GM18507 (cell line): ENCODE data around the gene INTS1.

ENCODE experiments used
- DNase-seq: peaks from one replicate; pipeline ENCODE4 v3.0.0; 2011; ENCODE audit warnings: low read depth; ENCODE audit not compliant: insufficient read length; ENCODE audit errors: extremely low spot score
- FAIRE-seq: peaks from 2 replicates; lab custom pipeline; 2011; peaks lifted over from hg19 to GRCh38; lab: Jason Lieb, UNC

INTS1 gene

DNA sequence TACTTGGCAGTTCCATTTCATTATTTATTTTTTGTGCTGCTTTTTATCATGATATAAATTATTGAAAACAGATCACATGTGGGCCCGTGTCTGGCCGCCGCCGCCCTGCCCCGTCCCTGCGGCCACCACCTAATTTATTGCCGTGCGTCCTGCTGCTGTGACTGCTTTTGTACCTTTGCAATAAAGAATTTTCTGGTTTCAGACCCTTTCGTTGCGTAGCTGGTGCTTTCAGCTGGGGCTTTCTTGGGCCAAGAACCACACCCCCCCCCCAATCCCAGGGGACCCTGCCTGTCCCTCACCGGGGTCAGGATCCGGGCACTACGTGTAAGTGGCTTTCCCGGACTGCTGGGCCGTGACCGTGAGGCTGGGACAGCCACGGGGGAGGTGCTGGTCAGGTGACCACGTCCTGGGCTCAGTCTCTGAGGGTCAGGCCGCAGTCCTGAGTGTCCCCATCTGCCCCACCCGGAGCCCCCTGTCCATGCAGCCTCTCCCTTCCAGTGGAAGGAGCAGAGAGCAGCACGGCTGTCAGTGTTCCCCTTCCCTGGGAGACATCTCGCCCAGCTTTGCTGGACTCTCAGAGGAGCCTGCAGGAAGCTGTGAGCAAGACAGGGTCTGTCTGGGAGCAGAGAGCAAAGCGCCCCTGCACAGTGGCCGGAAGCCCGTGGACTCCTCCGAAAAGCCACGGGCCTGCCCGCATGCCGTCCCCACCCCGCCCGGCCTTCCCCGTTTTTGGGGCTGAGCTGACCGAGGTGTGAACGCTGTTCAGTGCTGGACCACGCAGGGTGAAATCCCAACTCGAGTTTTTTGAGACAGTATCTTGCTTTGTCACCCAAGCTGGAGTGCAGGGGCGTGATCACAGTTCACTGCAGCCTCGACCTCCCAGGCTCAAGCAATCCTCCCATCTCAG is 38.9 kb upstream of the INTS1 start:
- DNase-seq (no peak), FAIRE-seq (no peak)

DNA sequence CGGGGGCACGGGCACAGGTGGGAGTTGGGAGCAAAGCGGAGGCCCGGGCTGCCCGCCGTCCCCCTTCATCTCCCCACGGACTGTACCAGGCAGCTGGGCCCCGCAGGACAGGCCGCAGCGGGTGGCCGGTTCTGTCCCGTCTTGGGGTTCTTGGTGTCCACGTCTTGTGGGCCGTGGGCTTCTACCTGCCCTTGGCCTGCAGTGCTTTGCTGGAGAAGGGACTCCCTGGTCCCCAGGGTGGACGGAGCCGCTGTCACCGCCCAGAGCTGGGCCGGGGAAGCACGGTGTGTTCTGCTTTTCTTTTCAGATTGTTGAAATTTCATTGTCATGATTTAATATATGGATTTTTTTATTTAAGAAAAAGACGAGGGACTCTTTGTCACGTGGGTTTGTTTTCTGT is 38.1 kb upstream of the INTS1 start:
- FAIRE-seq (no peak), DNase-seq (no peak)

DNA sequence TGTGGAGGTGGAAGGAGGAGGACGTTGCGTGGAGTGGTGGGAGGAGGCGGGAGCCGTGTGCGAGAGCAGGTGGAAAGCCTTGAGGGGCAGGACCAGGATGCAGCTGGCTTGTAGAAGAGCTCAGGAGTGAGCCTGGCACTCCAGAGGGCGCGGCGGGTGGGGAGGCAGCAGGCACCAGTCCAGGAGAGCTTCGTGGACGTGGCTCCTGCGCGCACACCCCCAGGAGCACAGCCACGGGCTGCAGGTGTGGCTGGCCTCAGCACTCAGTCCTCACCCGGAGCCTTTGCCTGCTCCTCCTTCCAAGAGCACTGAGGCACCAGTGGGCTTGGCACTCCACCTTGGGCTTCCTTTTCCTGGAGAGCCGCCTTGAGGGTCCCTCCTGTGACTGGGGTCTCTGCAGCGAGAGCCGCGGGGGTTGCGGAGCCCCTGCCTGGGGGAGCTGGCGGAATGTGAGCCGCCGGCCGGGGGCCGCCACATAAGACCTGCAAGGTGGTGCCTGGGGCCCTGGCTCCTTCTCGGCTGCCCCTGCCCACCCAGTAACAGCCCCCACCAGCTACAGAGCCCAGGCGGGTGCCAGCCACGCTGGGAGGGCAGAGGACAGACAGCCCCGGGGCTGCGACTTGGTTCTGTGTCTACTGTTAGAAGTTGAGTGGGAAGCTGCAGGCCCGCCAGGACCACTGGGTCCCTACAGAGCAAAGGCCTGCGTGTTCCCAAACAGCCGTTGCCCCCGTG is 37.4 kb upstream of the INTS1 start:
- no peak for DNase-seq
- no peak for FAIRE-seq

DNA sequence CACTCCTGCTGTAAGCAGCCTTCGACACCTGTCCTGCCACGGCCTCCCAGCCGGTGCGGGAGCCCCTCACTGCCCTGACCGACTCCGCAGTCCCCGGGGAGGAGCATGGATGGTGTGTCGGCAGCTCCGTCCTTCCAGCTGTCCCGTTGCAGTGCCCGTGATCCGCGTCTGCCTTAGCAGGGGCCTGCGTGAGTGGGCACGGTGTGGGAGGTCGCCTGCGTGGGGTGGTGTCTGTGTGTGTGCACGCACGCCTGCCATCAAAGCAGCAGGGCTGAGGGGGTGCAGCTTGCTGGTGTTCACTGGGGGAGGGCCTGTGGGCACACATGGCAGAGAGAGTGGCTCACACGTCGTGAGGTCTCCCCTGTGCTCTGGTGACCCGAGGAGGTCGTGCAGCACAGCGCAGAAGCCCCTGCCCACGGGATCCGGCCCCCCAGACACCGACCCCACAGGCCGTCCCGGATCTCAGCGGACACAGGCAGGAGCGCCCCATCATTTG is 36.6 kb upstream of the INTS1 start:
- FAIRE-seq, result no peak
- no peak for DNase-seq

DNA sequence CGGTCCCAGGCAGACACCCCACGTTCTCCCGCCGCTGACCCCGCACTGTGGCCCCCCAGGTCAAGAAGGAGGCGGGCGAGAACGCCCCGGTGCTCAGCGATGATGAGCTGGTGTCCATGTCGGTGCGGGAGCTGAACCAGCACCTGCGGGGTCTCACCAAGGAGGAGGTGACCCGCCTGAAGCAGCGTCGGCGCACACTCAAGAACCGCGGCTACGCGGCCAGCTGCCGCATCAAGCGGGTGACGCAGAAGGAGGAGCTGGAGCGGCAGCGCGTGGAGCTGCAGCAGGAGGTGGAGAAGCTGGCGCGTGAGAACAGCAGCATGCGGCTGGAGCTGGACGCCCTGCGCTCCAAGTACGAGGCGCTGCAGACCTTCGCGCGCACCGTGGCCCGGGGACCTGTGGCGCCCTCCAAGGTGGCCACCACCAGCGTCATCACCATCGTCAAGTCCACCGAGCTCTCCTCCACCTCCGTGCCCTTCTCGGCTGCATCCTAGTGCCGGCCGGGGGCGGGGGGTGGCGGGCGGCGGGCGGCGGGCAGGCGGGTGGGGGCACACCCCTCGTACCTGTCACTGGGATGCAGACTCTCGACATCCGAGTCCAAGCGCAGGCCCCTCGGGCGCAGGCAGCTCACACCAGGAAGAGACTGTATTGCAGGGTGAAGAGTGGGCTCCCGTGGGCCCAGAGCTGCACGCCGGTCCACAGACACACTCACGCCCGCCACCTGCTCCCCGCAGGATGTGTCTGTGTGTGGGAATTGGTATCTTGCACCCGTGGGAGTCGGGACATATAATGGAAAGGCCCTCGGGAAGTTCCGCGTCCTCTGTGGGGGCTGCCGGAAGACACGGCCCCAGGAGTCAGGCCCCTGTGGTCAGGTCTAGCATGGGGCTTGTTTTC is 35.9 kb upstream of the INTS1 start:
- no peak for DNase-seq
- FAIRE-seq, result no peak

DNA sequence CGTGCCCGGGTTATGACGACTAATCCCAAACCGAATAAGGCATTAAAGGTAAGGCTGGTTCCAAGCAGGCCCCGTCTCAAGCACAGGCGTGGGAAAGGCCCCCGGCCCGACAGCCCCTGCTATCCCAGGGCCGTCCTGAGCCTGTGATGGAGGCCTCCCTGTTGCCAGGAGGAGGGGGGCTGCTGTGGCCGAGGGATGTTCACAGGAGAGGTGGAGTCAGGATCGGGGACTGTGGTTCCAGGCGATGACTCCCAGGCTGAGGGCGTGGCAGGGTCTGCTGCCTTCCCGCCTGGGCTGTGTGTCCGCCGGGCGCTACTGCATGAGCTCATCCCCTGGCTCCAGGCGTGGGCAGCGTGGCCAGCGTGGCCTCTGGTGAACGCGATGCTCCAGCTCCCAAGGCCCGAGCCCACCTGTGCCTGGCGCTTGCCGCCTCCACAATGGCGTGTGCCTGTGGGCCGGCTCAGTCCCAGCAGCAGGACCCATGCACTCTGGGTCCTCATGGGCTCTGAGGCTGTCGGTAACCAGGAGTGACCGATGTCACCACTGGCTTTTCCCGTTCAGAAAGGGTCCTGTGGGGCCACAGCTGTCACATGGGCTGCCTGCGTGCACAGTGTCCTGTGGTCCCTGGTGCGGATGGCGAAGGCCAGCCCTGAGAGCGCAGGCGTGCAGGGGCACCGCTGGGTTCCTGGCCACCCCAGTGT is 35.1 kb upstream of the INTS1 start:
- FAIRE-seq (no peak), DNase-seq (no peak)

DNA sequence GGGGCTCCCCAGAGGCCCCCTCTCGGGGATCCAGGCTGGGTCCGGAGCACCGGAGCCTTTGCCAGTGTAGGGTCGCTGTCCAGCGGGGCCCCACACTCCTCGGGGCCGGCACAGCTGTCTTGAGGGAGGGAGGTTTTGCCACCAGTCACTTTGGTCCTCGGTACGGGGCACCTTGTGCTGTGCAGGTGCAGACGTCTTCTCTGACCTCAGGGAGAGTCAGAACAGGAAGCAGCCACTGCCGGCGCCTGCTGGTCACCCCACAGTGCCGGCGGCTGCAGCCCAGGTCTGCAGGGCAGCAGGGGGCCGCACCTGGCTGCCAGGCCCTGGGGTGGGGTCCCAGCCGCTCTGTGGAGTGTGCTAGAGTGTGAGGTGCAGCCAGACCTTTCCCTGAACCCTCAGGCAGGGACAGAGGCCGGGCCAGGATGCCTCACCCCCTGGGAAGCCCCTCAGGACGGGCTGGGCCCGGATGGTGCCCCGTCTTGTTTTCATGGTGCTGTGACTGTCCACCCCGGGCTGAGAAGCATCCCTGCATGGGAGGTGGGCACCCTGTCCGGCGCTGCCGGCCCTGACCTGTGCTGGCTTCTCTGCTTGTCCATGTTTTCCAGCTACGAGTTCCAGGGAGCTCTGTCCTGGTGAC is 34.5 kb upstream of the INTS1 start:
- no peak for FAIRE-seq
- DNase-seq, result no peak

DNA sequence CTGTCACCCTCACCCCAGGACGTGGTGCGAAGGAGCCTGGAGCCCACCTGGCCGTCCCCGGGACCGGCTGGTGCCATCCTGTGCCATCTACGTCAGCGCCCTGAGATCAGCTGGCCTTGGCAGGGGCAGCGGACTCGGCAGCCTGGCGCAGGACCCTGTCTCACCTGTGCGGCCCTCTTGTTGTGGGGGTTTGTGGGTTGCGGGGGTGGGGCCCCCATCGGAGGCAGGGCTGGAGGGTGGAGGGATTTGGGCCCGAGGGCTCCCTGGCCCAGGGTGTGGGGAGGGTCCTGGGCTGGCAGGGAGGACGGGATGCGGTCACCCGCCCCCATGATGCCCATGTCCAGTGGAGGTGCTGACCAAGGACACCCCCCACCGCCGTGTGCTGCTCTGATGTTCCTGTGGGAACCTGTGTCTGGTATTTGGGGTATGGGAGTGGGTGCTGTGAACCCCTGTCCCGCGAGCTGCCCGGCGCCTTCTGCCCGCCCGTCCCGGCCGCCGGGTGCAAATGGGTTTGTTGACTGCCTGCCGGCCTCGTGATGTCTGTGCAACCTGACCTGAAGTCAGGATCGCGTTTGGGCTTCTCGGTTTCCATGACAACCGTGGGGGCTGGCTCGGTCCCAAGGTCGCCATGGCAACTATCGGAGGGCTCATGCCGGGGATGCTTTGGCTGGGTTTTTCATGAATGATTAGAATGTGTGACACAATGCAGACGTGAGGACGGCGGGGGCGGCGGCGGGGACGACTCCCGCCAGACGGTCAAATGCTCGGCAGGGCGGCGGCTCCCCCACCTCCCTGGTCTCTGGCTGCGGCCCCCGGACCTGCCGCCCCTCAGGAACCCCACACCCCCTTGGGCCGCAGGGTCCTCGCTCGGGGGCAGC is 33.6 kb upstream of the INTS1 start:
- no peak for FAIRE-seq
- no peak for DNase-seq

DNA sequence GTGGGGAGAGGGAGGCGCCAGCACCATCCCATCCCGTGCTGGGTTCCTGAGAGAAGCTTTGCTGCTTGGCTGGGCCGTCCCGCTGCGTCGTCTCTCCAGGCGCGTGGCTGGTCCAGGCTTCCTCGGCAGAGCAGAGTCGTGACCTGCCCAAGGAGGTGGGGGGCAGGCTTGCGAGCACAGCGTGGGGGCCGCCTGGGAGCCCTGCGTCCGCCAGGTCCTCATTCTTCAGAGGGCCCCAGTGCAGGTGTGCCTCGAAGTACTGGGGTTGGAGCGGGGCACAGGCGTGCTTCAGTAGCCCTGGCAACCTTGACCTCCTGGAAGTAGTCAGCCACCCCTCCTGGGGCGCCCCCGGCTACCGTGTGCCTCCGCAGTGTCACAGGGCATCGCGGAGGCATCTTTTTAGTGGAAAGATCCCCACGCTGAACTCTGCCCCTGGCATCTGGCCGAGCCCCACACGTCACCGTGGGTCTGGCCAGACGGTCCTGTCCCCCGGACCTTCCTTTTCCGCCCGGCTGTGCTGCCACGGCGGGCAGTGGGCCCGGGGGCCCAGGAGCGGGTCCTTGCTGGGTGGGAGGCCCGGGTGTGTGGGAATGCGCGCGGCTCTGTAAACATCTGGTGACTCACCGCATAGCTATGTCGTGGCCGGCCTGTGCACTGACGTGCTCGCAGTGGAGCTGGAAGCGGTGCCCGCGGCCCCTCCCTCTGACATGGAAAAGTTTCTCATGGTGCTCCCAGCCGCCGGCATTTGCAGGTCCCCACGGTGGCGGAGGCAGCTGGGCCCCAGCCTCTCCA is 32.8 kb upstream of the INTS1 start:
- DNase-seq, result no peak
- no peak for FAIRE-seq

DNA sequence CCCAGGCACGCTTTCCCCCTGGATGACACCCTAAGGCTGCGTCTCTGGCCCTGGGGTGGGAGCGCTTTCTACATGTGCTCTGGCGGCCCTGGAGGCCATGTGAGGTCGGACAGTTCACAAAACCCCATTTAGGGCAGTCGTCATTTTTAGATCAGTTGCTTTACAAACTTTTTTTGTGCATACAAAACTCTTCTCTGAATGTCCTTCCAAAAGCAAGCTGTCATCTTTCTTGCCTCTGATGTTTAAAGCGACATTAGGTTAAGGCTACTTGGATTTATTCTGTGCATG is 32.2 kb upstream of the INTS1 start:
- no peak for DNase-seq
- no peak for FAIRE-seq

DNA sequence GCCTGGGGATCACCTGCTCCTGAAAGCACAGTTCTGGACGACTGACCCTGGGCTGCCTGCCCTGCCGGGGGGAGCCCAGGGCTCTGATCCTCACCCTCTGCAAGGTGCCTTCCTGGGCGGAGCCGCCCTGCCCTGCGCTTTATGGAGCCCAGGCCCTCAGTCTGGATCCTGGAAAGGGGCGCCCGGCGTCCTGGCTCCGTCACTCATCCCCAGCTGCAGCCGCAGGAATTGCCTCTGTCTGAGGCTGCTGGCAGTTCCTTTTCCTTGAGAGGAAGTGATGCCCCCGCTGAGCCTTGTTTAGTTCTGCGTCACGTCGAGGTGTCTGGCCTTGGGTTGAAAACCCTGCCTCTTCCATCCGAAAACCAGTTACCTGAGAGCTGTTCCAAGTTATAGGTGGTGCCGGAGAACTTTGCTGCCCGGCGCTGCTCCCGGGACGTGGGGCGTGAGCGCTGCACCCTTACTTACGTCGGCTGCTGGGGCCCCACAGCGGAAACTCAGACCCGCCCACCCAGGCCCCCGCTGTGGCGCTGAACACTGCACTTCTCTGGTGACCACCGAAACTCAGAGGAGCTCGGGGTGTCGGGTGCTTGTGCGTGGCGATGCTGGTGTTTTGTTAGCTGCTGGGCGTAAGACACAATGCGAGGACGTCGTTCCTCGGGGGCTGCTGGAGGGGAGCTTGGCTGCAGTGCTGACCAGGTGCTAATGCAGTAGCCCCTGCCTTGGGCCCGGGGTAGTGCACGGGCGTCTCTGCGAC is 31.7 kb upstream of the INTS1 start:
- FAIRE-seq (no peak), DNase-seq (no peak)

DNA sequence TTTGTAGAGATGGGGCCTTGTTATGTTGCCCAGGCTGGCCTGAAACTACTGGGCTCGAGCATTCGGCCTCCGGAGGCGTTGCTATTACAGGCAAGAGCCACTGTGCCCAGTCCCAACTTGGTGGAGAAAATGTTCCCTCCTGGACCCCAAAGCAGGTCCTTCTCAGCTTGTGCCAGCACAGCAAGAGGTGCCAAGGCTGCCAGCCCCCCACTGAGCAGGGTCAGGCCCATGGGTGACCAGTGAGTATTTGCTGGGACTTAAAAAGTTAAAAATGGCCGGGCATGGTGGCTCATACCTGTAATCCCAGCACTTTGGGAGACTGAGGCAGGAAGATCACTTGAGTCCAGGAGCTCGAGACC is 30.9 kb upstream of the INTS1 start:
- DNase-seq (no peak), FAIRE-seq (no peak)

DNA sequence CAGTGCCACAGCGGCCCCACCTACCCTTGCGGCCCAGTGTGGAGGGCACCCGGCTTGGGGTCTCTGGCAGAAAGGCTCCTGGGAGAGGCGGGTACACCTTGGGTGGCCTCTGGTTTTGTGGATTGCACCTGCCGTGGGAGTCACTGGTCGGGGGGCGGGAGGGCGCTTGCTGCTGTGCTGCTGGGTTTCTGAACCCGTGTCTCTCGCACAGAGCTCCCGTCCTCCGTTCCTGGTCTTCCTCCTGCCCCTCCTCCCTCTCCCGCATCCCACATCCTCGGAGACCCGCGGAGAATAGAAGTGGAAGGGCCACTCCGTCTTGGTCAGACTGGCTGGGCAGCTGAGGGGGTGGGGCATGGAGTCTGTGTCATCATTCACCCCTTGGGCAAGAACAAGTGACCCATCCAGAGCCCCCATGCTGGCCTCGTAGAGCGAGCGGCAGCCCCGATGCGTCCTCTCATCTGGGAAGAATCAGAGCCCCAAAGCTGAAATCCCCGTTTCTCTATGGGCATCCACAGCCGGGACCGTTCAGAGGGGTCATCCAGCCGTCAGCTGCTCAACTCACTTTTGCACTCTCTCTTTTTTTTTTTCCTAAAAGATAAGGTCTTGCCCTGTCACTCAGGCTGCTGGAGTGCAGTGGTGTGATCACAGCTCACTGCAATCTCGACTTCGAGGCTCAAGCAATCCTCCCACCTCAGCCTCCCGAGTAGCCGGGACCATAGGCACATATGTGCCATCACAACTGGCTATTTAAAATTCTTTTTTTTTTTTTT is 30.3 kb upstream of the INTS1 start:
- no peak for FAIRE-seq
- no peak for DNase-seq

DNA sequence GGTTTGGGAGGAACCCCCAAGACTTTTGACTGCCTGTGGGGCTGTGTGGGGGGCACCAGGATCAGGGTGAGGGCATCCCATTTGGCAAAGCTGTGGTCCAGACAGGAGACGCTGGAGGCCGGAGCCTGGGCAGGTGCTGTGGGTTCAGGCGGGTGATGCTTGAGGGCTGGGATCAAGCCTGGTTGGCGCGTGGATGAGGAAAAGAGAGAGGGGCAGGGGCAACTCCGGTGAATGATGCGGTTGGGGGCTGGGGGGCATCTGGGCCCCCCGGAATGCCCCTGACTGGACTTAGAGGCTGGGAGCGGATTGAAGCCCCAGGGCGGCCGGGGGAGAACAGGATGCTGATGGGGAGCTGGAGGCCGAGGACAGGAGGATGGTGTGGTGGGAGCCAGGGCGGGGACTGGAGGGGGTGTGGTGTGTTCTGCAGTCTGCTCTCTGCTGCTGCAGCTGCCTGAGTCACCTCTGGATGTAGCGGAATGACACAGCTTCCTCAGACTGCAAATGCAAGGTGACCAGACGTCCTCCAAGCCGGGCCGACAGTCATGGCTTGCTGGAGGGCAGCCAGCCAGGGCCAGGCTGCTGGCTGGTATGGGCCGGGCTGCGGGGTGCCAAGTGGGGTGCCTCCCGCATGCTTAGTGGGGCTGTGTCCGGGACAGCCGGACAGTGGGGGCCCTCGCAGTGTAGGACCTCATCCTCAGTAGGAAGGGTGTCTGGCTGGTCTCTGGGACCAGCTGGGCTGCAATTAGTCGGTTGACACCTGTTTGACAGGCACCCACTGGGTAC is 29.5 kb upstream of the INTS1 start:
- no peak for DNase-seq

DNA sequence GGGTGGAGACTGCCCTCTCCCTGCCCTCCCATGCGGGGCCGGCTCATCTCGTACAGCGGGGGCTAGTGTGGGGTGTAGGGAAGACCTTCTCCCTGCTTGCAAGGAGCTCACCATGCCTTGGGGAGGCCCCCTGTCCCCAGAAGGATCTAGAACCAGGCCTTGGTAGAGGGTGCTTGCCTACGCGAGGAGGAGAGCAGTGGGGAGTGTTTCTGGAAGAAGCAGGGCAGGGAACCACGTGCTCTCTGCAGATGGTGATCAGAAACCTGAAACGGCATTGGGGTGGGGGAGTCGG is 29.0 kb upstream of the INTS1 start:
- DNase-seq (no peak), FAIRE-seq (no peak)

More for the DNA sequence above, 29.5 kb upstream of the INTS1 start:
- no peak for FAIRE-seq
